Natural killer cell treated with Interleukin-12 subunit alpha and Interleukin-12 subunit beta and Interleukin-15 and Interleukin-18, amount 100 ng/mL, for 72 hours (primary cell): Measurements from ENCODE around the gene KCTD2. TPM values are rescaled to one million over a fixed set of nuclear protein-coding genes. Genes with fewer than 3 reads are reported as not detected.
"Not testable (repeated sequence)": the region's sequence is repeated elsewhere in the genome, so short reads cannot be mapped to it uniquely, and the experiment has no call there.

Experiments used
- ATAC-seq, 2 donors: fragments of 150-1000 bp; cut with Tn5 transposase in 1 of 2; sonication (Bioruptor Pico), chemical (Tn5 transposase) in 1 of 2; 2 replicates each; pipeline ENCODE4 v1.10.0; 2021
- DNase-seq: peaks from one replicate; pipeline ENCODE4 v3.0.0; 2022; ENCODE audit warnings: low spot score
- H3K27ac Mint-ChIP-seq, 2 donors: 1 replicate in 1 of 2; 2 replicates in 1 of 2; pipeline ENCODE4 v1.8.0; 2022; ENCODE audit warnings: mixed read lengths in 2 of 2, mild to moderate bottlenecking in 1 of 2, moderate library complexity in 1 of 2
- H3K27me3 Mint-ChIP-seq, 2 donors: 1 replicate in 1 of 2; 2 replicates in 1 of 2; pipeline ENCODE4 v1.8.0; 2022; ENCODE audit warnings: mixed read lengths in 2 of 2
- H3K36me3 Mint-ChIP-seq: one replicate; pipeline ENCODE4 v1.8.0; 2022; ENCODE audit warnings: mixed read lengths
- H3K4me1 Mint-ChIP-seq, 2 donors: 1 replicate in 1 of 2; 2 replicates in 1 of 2; pipeline ENCODE4 v1.8.0; 2022; ENCODE audit warnings: low read depth in 2 of 2, mixed read lengths in 2 of 2, mild to moderate bottlenecking in 1 of 2
- H3K4me3 Mint-ChIP-seq: one replicate; pipeline ENCODE4 v1.8.0; 2022; ENCODE audit warnings: mixed read lengths
- H3K9me3 Mint-ChIP-seq: 2 replicates; pipeline ENCODE4 v1.8.0; 2022; ENCODE audit warnings: mixed read lengths
- total RNA-seq, 2 donors: library from RNA; stranded (reverse); gene quantifications; one replicate each; pipeline ENCODE4 v1.2.3, GENCODE V29; 2022

The KCTD2 gene
- total RNA-seq, 2 donors from 2014 or later, result 20.0 to 20.1 TPM

- ATAC-seq, result no peak
- Mint-ChIP-seq H3K36me3 (peaks cover 10% of the 10 kb centered on the region), H3K27me3 (peaks cover 0 to 3% of the 10 kb centered on the region in 2 donors), H3K9me3 (no peaks in the 10 kb centered on the region), H3K4me1 (peaks cover 19 to 26% of the 10 kb centered on the region in 2 donors), H3K4me3 (no peak overlapping the region), H3K27ac (peak overlapping the region; percentile 16 to 82)
- no peak for DNase-seq
Observed at GRCh38 chr17:75010683-75011400, 36.2 kb upstream of the KCTD2 start.

- H3K27me3 Mint-ChIP-seq, result no peaks in the 10 kb centered on the region
- no peak for DNase-seq
Observed at GRCh38 chr17:75011401-75012095, 35.5 kb upstream of the KCTD2 start.

GRCh38 chr17:75012096-75012345 lies 35.0 kb upstream of the KCTD2 start:
- DNase-seq, result no peak
- peaks cover 10% of the 10 kb centered on the region for H3K36me3 Mint-ChIP-seq
- H3K9me3 Mint-ChIP-seq, result no peaks in the 10 kb centered on the region
- H3K4me3 Mint-ChIP-seq, result peak overlapping the region; percentile 87
- H3K27ac Mint-ChIP-seq, result peak overlapping the region; percentile 82 to 83
- peaks cover 19 to 30% of the 10 kb centered on the region in 2 donors for H3K4me1 Mint-ChIP-seq
- ATAC-seq, result no peak
- H3K27me3 Mint-ChIP-seq, result no peaks in the 10 kb centered on the region

More at GRCh38 chr17:75011401-75012095, 35.5 kb upstream of the KCTD2 start:
- ATAC-seq, result no peak
- H3K4me1 Mint-ChIP-seq, result peaks cover 19 to 30% of the 10 kb centered on the region in 2 donors
- peak overlapping the region; percentile 87 for H3K4me3 Mint-ChIP-seq
- H3K36me3 Mint-ChIP-seq, result peaks cover 10% of the 10 kb centered on the region
- peak overlapping the region; percentile 82 to 83 for H3K27ac Mint-ChIP-seq
- no peaks in the 10 kb centered on the region for H3K9me3 Mint-ChIP-seq

GRCh38 chr17:75012346-75013091 lies 34.5 kb upstream of the KCTD2 start, which contains the start of gene MRPL58:
MRPL58 (plus strand) TSS chr17:75012670; CDS start chr17:75012687, 17 bp downstream.
- no peaks in the 10 kb centered on the region for H3K9me3 Mint-ChIP-seq
- peak; percentile 89 for DNase-seq
- H3K4me3 Mint-ChIP-seq, result peak within 1 kb of the TSS; percentile 87
- ATAC-seq, result peak; percentile 95 to 96
- peaks cover 10% of the 10 kb centered on the region for H3K36me3 Mint-ChIP-seq
- H3K27ac Mint-ChIP-seq, result peak within 1 kb of the TSS; percentile 82 to 83
- H3K27me3 Mint-ChIP-seq, result no peaks in the 10 kb centered on the region
- peaks cover 19 to 30% of the 10 kb centered on the region in 2 donors for H3K4me1 Mint-ChIP-seq

- Mint-ChIP-seq H3K27ac (peak overlapping the region; percentile 82 to 83), H3K27me3 (no peaks in the 10 kb centered on the region), H3K9me3 (no peaks in the 10 kb centered on the region), H3K4me1 (peaks cover 19 to 30% of the 10 kb centered on the region in 2 donors), H3K4me3 (peak overlapping the region; percentile 87), H3K36me3 (peaks cover 10% of the 10 kb centered on the region)
- no peak for ATAC-seq
- DNase-seq, result no peak
Observed at GRCh38 chr17:75013092-75013559, 33.9 kb upstream of the KCTD2 start.

- ATAC-seq (no peak), DNase-seq (no peak)
- H3K9me3 Mint-ChIP-seq, result no peaks in the 10 kb centered on the region
- H3K4me3 Mint-ChIP-seq, result no peak overlapping the region
- no peak overlapping the region for H3K27ac Mint-ChIP-seq
- no peaks in the 10 kb centered on the region for H3K27me3 Mint-ChIP-seq
- H3K36me3 Mint-ChIP-seq, result peaks cover 17% of the 10 kb centered on the region
- peaks cover 4 to 16% of the 10 kb centered on the region in 2 donors for H3K4me1 Mint-ChIP-seq
Observed at GRCh38 chr17:75019146-75019545, 27.9 kb upstream of the KCTD2 start.

- no peak for ATAC-seq
- H3K27ac Mint-ChIP-seq, result no peak overlapping the region
- H3K27me3 Mint-ChIP-seq, result no peaks in the 10 kb centered on the region
- DNase-seq, result no peak
- no peaks in the 10 kb centered on the region for H3K9me3 Mint-ChIP-seq
- H3K4me3 Mint-ChIP-seq, result no peak overlapping the region
- peaks cover 17% of the 10 kb centered on the region for H3K36me3 Mint-ChIP-seq
- H3K4me1 Mint-ChIP-seq, result peaks cover 3 to 16% of the 10 kb centered on the region in 2 donors
Observed at GRCh38 chr17:75019710-75020109, 27.3 kb upstream of the KCTD2 start.

- Mint-ChIP-seq H3K4me3 (no peak overlapping the region), H3K36me3 (peaks cover 12% of the 10 kb centered on the region), H3K4me1 (peaks cover 4 to 15% of the 10 kb centered on the region in 2 donors), H3K27me3 (no peaks in the 10 kb centered on the region), H3K9me3 (no peaks in the 10 kb centered on the region), H3K27ac (no peak overlapping the region)
- no peak for ATAC-seq
- DNase-seq, result no peak
Observed at GRCh38 chr17:75020331-75021110, 26.5 kb upstream of the KCTD2 start.

- no peak for DNase-seq
- Mint-ChIP-seq H3K27ac (peak overlapping the region; percentile 51 to 63), H3K4me1 (peaks cover 4 to 10% of the 10 kb centered on the region in 2 donors), H3K9me3 (no peaks in the 10 kb centered on the region), H3K4me3 (peak overlapping the region; percentile 60), H3K36me3 (peaks cover 11% of the 10 kb centered on the region), H3K27me3 (no peaks in the 10 kb centered on the region)
- ATAC-seq, result peak; percentile 48 to 57
Observed at GRCh38 chr17:75024686-75025397, 22.2 kb upstream of the KCTD2 start.

- peaks cover 13% of the 10 kb centered on the region for H3K36me3 Mint-ChIP-seq
- H3K4me1 Mint-ChIP-seq, result peaks cover 4 to 10% of the 10 kb centered on the region in 2 donors
- H3K27me3 Mint-ChIP-seq, DNase-seq, H3K9me3 Mint-ChIP-seq: not testable (repeated sequence)
- ATAC-seq, result peak in 1 of 2 donors; percentile 33
- H3K27ac Mint-ChIP-seq, result peak overlapping the region; percentile 51 to 63
- peak overlapping the region; percentile 60 for H3K4me3 Mint-ChIP-seq
Observed at GRCh38 chr17:75025398-75025734, 21.7 kb upstream of the KCTD2 start.

GRCh38 chr17:75026650-75027049 lies 20.4 kb upstream of the KCTD2 start:
- not testable (repeated sequence) for H3K27ac Mint-ChIP-seq, H3K27me3 Mint-ChIP-seq, ATAC-seq, H3K4me3 Mint-ChIP-seq, DNase-seq, H3K9me3 Mint-ChIP-seq
- peaks cover 4 to 10% of the 10 kb centered on the region in 2 donors for H3K4me1 Mint-ChIP-seq
- H3K36me3 Mint-ChIP-seq, result peaks cover 14% of the 10 kb centered on the region

- no peak overlapping the region for H3K4me3 Mint-ChIP-seq
- peaks cover 4% of the 10 kb centered on the region for H3K36me3 Mint-ChIP-seq
- no peaks in the 10 kb centered on the region for H3K9me3 Mint-ChIP-seq
- peaks cover 29 to 33% of the 10 kb centered on the region in 2 donors for H3K4me1 Mint-ChIP-seq
- no peak for DNase-seq
- peaks cover 0 to 5% of the 10 kb centered on the region in 2 donors for H3K27me3 Mint-ChIP-seq
- no peak overlapping the region for H3K27ac Mint-ChIP-seq
- ATAC-seq, result no peak
Observed at GRCh38 chr17:75030161-75030560, 16.9 kb upstream of the KCTD2 start.
